Activated CD8-positive, alpha-beta memory T cell treated with anti-CD3 and anti-CD28 coated beads for 48 hours (primary cell): ENCODE data around the gene MYOF.
"Not testable (repeated sequence)": the region's sequence is repeated elsewhere in the genome, so short reads cannot be mapped to it uniquely, and the experiment has no call there.

Experiments used
- DNase-seq, 3 experiments: peaks; one replicate each; pipeline ENCODE4 v3.0.0-alpha.2; 2020; ENCODE audit warnings: low read depth in 2 of 3, low spot score in 2 of 3

Gene MYOF

DNA sequence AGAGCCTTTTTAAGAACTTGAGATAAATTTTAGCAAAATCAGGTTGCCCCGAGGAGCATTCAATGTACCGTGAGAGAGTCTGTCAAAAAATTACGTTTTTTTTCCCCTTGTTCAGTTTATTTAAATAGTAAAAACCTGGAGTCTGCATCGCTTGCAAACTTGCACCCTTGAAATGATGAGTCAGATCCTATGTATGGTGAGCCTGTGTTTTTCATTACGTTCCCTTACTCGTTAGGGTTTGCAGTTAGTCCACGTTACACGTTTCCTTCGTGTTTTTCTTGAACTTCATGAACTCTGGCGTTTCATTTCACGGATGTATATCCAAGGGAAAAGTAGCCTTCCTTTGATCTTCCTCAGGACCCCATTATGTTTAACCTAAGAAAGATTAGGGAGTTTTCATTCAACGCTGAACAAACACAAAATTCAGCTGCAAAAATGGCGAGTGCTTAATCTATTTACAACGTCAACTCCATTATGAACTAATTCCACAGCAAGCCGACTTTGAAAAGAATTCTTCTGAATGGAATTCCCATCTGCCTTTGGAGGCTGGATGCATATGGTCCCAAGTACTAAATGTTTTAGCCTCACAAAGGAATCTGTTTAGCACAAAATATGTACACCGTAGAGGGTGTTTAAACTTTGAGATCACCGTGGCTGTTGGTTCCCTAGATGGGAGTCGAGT is 182.4 kb downstream of the MYOF start:
- no peak for DNase-seq

DNA sequence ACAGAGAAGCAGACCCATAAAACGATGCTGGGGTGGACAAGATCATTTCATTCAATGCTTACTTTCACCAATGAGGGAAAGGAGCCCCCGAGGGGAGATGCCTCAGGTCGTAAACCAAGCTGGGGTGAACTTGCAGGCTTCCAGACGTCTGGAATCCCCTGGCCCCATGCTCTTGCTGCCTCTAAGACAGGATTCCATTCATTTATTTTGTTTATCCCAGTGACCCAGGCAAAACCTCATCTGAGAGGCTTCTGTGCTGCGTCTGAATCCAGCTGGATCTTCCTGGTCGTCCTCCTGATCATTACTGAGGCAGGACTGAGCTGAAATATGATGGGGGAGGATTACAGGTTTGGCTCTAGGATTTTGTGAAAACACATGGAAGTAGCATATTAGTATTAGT is 182.9 kb downstream of the MYOF start:
- no peak for DNase-seq

DNA sequence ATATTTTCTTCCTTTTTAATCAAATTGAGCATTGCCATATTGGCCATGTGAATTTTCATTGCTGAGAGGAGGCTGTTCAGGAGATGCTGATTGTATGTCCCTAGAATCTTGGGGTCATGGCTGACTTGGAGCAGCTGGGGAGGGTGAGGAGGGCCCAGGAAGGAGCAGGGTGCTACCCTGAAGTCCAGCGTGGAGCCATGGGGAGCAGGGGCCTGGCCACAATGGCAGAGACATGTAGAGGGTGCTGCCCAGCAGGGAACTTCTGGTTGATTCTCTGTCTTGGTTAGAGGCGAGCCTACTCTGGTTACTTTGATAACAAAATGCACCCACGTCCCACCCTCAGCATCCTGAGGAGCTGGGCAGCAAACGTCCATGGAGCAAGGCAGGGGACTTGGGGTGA is 186.0 kb downstream of the MYOF start:
- DNase-seq = no peak

DNA sequence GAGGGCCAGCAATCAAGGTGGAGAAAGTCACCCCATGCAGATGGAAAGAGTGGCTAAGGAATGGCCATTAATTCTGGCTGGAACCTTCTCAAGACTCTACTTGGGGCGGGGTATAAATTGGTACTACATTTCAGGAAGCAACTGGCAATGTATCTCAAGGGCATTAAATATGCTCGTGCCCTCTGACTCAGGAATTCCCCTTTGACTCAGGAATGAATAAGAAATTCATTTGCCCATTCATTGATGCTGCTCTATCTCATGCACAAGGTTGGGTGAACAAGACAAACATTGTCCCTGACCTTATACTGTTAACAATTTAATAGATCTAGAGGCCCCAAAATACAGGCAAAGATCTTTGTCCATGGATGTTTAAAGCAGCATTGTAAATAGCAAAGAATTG is 188.1 kb downstream of the MYOF start:
- DNase-seq = no peak

DNA sequence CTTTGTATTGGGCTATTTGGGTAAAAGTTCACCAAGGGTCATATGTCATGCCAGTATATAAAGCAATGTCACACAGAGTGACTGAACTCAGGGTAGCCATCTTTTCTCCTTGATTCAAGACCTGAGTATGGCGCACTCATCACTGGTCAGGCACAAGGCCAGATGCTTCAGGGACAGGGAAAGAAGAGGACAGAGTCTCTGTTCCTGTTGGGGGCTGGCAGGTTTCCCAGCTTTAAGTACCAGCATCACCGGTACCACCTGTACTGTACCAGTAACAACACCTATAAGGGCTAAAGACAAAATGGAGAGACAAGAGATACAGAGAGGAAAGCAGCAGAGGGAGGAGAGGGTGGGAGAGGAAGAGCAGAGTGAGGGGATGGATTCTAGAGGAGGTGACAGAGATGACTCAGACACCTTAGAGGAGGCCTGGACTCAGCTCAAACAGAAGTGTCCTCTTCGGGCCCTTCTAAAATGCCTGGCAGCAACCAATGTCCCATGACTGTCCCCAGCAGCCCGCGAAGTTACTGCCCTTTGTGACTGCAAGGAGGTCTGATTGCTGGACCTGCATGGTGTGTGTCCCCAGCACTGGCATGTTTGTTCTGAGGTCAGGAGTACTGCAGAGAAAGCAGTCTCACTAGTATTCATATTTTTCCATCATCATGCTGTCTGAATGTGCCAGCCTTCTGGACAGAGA is 191.3 kb downstream of the MYOF start:
- no peak for DNase-seq

DNA sequence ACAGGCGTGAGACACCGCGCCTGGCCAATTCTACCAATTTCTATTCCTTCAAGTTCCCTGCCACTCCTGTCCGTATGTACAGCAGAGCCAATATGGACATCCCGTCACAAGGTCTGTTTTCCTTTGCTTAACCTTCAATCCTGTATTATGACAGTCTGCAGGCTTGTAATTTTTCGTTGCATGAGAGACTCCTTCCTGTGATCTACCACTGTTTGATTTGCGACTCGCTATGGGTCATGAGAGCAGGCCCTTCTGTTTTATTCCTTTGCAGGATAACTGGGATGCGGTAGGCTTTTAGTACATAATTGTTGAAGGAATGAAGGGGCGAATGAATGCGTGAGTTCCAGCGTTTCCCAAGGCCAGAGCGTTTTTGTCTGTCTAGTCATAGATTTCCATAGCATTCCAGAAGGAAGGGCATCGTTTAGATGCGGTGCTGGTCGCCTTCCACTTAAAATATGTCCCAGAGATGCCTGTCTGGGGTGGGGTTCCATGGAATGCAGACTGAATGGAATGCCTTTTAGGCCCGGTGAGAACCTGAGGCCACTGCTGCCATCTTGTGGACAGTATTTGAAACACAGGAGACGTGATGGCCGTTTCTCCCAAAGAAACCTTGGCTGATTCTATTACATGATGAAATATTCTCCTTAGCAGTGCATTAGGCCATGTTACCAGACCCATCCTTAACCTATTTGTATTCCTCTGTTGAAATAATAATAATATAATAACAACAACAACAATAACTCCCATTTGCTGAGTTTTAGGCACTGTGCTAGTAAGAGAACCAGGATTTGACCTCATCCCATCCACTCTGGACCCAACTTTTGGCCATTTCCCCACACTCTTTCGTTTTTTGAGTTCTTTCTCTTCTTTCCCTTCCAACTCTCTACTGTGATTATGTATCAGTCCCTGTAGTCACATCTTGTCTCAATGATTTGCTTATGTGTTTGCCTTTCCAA is 193.2 kb downstream of the MYOF start:
- peak in 1 of 3 experiments; percentile 30 for DNase-seq

DNA sequence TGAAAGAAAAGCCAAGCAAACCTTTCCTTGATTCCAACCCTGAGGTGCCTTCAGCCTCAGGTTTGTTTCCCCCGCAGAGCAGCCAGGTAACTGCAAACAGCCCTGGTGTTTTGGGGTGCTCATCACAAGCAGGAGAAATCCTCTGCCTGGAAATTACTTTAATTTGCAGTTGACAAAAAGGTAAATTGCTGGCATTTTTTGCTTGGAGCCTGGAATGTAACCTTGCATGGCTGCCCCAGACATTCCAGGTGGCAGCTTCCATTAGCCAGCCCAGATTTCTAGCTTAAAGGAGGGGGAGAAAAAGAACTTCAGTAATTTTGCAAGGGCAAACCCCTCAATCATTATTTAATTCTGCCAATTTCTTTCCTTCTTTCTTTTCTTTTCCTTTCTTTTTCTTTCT is 194.4 kb downstream of the MYOF start:
- no peak for DNase-seq

DNA sequence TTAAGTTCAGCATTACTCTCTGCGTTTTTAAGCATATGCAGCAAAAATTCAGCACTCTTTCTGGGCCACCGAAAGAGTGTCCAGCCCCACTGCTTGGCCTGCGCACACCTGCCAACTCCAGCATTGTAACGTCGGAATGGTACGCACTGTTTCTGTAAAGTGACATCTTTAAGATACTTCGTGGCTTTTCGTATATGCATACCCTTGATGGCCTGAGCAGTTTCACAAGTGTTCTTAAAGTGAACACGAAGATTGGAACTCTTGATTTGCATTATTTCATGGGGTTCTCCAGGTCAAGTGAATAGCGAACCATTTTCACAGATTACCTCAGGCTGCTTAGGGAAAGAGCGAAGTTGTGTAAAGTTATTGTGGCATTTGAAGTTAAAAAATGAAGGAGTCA is 197.9 kb downstream of the MYOF start:
- DNase-seq = not testable (repeated sequence)

DNA sequence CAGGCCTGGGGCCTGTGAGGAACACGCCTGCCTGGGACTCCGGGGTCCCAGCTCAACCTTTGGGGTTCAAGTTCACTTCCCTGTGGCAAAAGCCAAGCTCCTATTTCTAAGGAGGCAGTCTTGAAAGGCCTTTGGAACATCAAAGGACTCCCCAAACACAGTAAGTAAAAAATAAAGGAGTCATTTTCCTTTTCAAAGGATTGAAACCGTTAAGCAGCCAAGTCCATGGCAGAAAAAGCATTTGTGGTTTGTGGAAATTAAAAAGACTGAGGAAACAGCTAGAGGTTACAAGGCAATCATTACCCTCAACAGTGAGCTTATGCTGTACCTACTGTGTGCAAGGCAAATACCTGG is 200.8 kb downstream of the MYOF start:
- no peak for DNase-seq

DNA sequence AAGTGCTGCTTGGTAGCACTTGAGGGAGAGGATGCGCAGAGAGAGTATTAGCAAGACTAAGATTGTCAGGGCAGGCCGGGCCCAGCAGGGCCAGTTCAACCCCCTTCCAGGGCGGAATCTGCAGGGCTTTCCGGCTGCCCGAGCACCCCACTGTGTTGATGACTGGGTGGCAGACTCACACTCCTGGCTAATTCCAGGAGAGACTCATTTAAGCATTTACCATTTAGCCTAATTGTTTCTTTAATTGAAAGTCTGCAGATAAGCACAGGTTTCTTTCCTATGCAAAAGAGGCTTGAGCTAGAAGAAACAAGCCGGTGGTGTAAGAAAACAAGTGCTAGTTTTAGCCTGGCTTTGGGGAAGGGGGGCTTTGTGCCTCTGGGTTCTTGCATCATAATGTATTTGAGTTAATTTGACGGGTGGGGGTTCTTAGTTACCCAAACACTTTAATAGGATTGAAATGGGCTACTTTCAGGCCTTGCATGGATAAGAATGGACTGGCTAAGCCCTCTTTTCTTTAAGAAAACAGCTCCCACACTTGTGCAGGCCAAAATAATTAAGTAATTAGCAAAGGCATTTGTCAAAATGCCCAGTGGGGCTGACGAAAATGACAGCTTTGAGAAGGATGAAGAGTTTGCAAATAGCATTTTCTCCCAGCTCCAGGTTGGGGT is 201.3 kb downstream of the MYOF start:
- DNase-seq = no peak

DNA sequence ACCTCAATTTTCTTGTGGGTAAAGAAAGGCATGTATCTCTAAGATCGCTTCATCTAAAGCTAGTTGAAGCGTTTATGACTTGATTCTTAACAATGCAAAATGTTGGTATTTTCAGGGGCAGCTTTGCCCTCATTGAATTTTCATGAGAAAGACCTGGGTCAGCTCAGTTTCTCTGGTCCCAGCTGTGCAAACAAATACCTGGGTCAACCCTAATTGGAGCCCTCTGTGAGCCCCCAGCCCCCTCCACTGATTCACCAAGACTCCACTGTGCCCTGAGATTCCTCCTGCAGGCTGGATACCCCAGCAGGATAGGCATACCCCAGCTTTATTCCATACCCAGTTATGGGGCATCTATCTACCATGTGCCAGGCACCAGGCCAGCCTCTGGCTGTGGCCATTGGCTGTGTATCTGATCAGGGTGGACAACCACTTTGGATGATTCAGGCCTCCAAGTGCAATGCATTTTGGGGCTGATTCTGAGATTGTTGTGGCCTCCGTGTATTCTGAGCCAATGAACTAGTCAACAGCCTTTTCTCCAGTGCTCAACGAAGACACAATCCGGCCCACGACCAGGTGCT is 201.9 kb downstream of the MYOF start:
- DNase-seq = no peak

DNA sequence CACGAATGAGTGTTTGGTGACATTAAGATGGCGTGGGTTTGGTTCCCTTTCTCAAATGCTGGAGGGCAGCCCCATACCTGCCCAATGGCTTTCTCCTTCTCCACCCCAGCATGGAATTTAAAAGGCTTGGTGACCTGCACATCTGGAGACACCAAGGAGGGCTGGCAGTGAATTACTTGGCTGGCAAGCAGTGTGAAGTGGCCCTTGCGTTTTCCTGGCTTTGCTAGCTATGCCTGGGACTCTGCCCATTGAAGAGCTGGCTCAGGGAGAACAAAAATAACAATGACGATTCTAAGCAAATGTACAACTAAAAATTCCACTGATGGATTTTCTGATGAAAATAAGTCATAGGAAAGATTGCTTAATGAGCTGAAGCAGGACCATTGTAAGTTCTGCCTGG is 204.8 kb downstream of the MYOF start:
- no peak for DNase-seq

DNA sequence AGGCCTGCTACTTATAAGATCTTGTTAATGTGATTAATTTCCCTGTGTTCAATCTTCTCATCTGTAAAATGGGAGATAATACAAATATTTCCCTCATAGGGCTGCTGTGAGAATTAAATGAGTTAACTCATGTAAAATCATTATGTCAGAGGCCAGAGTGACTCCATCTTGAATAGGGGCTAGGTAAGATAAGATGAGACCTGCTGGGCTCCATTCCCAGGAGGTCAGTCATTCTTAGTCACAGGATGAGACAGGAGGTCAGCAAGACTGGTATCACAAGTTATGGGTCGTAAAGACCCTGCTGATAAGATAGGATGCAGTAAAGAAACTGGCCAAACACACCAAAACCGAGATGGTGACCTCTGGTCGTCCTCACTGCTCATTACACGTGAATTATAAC is 207.7 kb downstream of the MYOF start:
- no peak for DNase-seq

DNA sequence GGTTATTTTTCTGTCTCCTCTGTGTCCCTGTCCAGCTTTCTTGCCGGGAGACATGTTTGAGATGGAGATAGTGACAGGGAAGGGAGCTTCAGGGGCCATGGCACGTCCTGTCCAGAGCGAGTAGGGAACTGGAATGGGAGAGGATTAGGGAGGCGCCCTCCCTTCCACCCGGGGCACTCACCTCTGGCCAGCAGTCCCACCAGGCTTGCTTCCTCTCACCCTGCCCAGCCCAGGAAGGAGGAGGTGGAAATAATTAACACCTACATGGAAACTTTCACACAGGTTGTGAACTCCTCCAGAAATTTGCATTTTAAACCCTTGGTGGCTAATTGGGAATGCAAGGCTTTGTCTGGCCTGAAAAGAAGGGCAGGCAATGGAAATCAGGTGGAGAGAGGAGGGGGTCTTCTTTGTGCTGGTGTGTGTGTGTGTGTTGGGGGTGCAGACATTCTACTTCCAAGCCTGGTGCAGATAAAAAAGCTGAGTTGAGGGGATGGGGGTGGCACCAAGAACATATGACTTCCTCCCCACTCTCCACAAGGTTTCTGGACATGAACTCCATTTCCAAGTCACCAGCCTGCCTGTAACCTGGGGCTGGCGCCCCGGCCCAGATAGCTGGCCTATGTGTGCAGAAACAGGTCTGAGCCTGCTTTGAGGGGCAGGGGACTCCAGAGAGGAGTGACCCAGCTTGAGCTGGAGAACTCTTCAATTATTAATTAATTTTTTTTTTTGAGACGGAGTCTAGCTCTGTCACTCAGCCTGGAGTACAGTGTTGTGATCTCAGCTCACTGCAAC is 209.1 kb downstream of the MYOF start:
- DNase-seq = no peak

DNA sequence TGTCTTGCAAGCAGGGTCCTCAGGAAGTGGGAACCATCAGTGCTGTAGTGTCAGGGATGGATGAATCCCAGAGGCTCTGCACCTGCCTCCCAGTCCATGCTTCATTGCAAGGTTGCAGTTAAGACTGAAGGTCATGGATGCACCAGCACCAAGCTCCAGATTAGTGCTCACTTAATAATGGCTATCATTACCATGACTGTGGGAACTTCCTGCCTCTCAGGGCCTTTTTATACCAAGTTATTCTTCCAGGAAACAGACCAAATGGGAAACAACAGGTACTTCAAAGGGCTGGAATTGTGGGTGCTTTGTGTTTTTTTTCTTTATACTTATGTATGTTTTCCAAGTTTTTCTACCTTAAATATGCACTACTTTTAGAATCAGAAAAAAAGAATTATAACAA is 210.8 kb downstream of the MYOF start:
- DNase-seq = no peak

DNA sequence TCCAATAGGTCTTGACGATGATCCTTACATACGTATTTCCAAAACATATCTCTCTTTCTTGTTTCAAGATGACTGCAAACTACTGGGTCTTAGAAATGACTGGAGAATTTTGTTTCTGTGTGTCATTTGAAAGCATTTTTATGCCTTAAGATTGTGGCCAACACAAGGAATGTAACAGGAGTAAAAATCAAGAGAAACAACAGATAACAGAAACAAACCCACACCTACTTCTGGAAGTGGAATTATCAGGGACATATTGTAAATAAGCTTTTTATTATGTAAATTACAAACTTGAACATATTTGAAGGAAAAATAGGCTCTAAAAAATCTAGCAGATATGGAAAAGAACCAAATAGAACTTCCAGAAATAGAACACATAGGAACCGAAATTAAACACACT is 212.9 kb downstream of the MYOF start:
- no peak for DNase-seq

DNA sequence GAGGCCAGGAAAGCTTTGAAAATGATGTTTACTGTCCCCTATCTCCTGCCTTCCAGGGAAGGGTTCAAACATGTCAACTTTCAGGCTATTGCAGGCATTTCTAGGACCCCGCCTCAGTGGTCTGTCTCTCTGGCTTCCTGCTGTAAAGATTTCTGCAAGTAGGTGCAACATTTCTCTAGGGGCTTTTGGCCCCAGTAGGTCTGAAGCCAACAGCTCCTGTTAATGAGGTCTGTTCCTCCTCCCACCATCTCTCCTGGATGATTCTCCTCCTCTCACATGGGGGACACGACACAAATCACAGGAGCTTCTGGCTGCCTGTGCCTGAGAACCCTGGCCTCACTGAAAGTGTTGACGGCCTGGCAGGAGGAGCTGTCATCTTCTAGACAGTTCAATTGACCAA is 214.1 kb downstream of the MYOF start:
- DNase-seq = no peak

DNA sequence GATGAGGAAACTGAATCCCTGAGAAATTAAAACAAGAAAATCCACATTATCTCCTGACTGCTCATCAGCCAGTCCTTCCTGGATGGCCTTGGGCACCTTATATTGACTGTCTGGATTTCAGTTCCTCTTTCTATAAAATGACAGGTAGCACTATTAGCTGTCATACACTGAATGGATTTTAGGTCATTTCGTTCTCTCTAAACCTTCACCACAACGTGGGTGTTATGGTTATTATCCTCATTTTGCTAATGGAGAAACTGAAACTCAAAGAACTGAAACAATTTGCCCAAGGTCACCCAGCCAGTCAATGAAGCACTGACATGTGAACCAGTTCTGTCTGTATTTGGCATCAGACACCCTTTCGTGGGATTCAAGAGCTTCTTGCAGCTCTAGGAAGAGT is 214.6 kb downstream of the MYOF start:
- no peak for DNase-seq

DNA sequence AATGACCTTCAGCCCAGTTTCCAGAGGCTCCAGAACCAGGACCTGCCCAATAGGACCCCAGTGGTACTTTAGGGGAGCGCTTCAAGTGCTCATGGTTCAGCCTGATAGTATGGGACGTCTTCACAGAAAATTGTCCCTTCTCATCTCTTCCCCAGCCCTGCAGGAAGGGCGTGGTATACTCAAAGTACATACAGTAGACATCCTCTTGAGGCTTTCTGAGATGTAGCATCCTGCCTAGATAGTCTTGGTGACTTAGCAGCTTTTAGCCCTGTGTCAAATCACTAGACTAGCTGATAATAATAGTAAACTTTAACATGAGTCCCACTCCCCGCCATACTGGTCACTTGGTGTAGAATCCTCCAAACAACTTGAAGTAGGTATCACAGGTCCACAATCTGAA is 215.3 kb downstream of the MYOF start:
- no peak for DNase-seq

DNA sequence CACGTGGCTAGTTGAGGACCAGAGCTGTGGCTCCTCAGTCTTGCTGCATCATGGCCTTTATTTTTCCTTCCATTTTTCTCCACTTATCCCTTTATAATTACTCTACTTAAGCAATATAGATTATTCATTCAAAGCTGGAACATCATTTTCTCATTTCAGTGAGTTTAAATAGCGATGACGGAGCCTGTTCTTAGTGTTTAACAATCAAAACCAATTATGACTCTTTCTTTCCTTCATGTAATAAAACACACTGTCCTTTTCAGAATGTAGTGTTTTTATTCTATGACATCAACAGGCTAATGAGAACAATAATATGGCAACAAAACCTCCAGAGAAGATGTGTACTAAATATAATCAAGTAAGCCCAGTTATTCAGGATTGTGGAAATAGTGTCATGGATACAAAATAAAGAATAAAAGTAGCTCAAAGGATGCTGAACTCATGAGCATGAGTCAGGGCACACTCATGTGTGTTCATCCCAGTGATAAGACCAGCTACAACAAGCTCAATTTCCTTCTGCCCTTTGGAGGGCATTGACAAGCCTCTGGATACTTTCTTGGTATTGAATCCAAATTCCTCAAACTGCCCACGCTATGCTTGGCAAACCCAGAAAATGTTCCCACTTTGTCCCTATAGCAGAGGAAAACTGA is 220.0 kb downstream of the MYOF start:
- DNase-seq = no peak
